Natural killer cell (primary cell): ENCODE measurements around the gene SELENOI. TPM values are rescaled to one million over a fixed set of nuclear protein-coding genes. Genes with fewer than 3 reads are reported as not detected.

Experiments
- ATAC-seq, 3 donors: fragments of 150-1000 bp in 2 of 3; fragments of 200-7000 bp in 1 of 3; cut with Tn5 transposase; 1 replicate in 1 of 3; 2 replicates in 2 of 3; pipeline ENCODE4 v1.10.0; 2021; ENCODE audit warnings: mild to moderate bottlenecking in 2 of 3, moderate library complexity in 2 of 3
- DNase-seq, 2 donors: peaks; one replicate each; pipeline versions ENCODE4 v3.0.0 to v3.0.0-alpha.2; 2013 to 2021; ENCODE audit warnings: mixed read lengths in 1 of 2
- H3K27ac ChIP-seq: one replicate; pipeline ENCODE4 v1.5.1; 2013; ENCODE audit warnings: mild to moderate bottlenecking, low read length
- H3K27me3 ChIP-seq: one replicate; pipeline ENCODE4 v1.6.1; 2013; ENCODE audit warnings: low read length; ENCODE audit not compliant: control insufficient read depth, insufficient read depth
- H3K36me3 ChIP-seq: one replicate; pipeline ENCODE4 v1.6.1; 2013; ENCODE audit warnings: low read length; ENCODE audit not compliant: control insufficient read depth, insufficient read depth
- H3K4me1 ChIP-seq: one replicate; pipeline ENCODE4 v1.6.1; 2013; ENCODE audit warnings: low read length; ENCODE audit not compliant: control insufficient read depth, insufficient read depth
- H3K4me3 ChIP-seq: one replicate; pipeline ENCODE4 v1.5.1; 2013; ENCODE audit warnings: low read length
- H3K9me3 ChIP-seq: one replicate; pipeline ENCODE4 v1.6.1; 2013; ENCODE audit warnings: low read length; ENCODE audit not compliant: control insufficient read depth, insufficient read depth
- H3K27ac Mint-ChIP-seq, 2 donors: one replicate each; pipeline ENCODE4 v1.8.0; 2022; ENCODE audit warnings: mild to moderate bottlenecking in 2 of 2, mixed read lengths in 2 of 2, moderate library complexity in 1 of 2
- H3K27me3 Mint-ChIP-seq, 2 donors: one replicate each; pipeline ENCODE4 v1.8.0; 2022; ENCODE audit warnings: low read depth in 2 of 2, mixed read lengths in 2 of 2
- H3K36me3 Mint-ChIP-seq: one replicate; pipeline ENCODE4 v1.8.0; 2022; ENCODE audit warnings: mixed read lengths
- H3K4me1 Mint-ChIP-seq, 2 donors: one replicate each; pipeline ENCODE4 v1.8.0; 2022; ENCODE audit warnings: mixed read lengths in 2 of 2
- H3K4me3 Mint-ChIP-seq: one replicate; pipeline ENCODE4 v1.8.0; 2022; ENCODE audit warnings: mild to moderate bottlenecking, moderate library complexity, mixed read lengths
- H3K9me3 Mint-ChIP-seq, 2 donors: one replicate each; pipeline ENCODE4 v1.8.0; 2022; ENCODE audit warnings: mixed read lengths in 2 of 2
- WGBS: methylation state at CpG from one replicate; pipeline ENCODE4 v1.1.7; 2013; ENCODE audit warnings: missing lambda C conversion rate; ENCODE audit not compliant: insufficient coverage; 5-methylcytosine and 5-hydroxymethylcytosine counted together
- intact Hi-C: fragments of 100-400 bp; cut with micrococcal nuclease; formaldehyde crosslinking; loops from one replicate; pipeline ENCODE4 v1.14.2; 2022
- total RNA-seq, 4 donors: library from RNA; stranded (reverse); fragments of 120-200 nt in 1 of 4; gene quantifications; one replicate each; pipeline versions ENCODE4 v1.2.3 to v1.2.4, GENCODE V29; 2013 to 2022
- TF ChIP-seq, protein P1 (sequence below): fragments of 200-600 bp; IDR thresholded peaks from one replicate; pipeline ENCODE4 v1.8.0; 2022; ENCODE audit warnings: antibody characterized with exemption

SELENOI gene
- total RNA-seq, 3 donors from 2014 or later (not counting 1 experiment from before 2014, with no cell fraction given): 28.1 to 47.6 (median 36.4) TPM

DNA sequence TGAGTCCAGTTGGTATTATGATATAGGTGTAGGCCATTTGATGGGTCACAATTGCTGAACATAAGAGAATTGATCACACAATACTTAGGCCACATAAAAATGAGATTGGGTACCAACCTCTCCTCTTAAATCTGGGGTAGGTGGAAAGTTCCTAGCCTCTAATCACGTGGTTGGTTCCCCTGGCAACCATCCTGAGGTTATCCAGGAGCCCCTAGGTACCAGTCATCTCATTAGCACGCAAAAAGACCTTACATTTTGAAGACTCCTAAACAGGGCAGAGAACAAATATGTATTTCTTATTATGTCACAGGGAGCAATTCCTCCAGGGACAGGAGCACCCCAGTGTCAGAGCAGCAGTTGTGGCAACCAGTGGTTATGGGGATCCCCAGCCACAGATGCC, 12.7 kb upstream of the SELENOI start:
- no peak overlapping the region for H3K27ac ChIP-seq
- Mint-ChIP-seq H3K27ac (no peak overlapping the region), H3K36me3 (no peaks in the 10 kb centered on the region), H3K4me3 (no peak overlapping the region), H3K4me1 (peaks cover 8 to 9% of the 10 kb centered on the region in 2 donors), H3K9me3 (no peaks in the 10 kb centered on the region), H3K27me3 (no peaks in the 10 kb centered on the region)
- no peak overlapping the region for H3K4me3 ChIP-seq
- DNase-seq (no peak), ATAC-seq (no peak)
- H3K9me3 ChIP-seq: no peaks in the 10 kb centered on the region
- WGBS: 94% methylated on average over 2 of the region's 2 CpGs
- intact Hi-C loops: loop anchor here (5.0 kb wide), 1 partner anchor 161 kb away; the partner anchor contains the start of gene GAREM2
- H3K4me1 ChIP-seq: no peaks in the 10 kb centered on the region
- H3K27me3 ChIP-seq: no peaks in the 10 kb centered on the region
- TF ChIP-seq, protein P1, sequence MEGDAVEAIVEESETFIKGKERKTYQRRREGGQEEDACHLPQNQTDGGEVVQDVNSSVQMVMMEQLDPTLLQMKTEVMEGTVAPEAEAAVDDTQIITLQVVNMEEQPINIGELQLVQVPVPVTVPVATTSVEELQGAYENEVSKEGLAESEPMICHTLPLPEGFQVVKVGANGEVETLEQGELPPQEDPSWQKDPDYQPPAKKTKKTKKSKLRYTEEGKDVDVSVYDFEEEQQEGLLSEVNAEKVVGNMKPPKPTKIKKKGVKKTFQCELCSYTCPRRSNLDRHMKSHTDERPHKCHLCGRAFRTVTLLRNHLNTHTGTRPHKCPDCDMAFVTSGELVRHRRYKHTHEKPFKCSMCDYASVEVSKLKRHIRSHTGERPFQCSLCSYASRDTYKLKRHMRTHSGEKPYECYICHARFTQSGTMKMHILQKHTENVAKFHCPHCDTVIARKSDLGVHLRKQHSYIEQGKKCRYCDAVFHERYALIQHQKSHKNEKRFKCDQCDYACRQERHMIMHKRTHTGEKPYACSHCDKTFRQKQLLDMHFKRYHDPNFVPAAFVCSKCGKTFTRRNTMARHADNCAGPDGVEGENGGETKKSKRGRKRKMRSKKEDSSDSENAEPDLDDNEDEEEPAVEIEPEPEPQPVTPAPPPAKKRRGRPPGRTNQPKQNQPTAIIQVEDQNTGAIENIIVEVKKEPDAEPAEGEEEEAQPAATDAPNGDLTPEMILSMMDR: no peak
- H3K36me3 ChIP-seq: no peaks in the 10 kb centered on the region

DNA sequence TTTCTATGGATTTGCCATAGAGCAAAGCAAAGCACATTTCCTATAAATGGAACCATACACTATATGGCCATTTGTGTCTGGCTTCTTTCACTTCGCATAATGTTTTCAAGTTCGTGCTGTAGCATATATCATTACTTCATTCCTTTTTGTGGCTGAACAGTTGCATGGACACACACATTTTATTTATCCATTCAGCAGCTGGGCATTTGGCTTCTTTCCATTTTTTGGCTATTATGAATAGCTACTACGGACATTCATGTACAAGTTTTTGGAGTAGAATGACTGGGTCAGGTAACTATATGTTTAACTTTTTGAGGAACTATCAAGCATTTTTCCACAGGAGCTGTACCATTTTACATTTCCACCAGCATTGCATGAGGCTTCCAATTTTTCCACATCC, 10.7 kb upstream of the SELENOI start:
- no peaks in the 10 kb centered on the region for H3K4me1 ChIP-seq
- H3K27me3 ChIP-seq: no peaks in the 10 kb centered on the region
- Mint-ChIP-seq H3K36me3 (no peaks in the 10 kb centered on the region), H3K9me3 (no peaks in the 10 kb centered on the region), H3K4me3 (no peak overlapping the region), H3K27ac (no peak overlapping the region), H3K27me3 (no peaks in the 10 kb centered on the region), H3K4me1 (peaks cover 2 to 3% of the 10 kb centered on the region in 2 donors)
- H3K4me3 ChIP-seq: no peak overlapping the region
- no peaks in the 10 kb centered on the region for H3K9me3 ChIP-seq
- ATAC-seq: no peak
- no peaks in the 10 kb centered on the region for H3K36me3 ChIP-seq
- 90% methylated on average over 3 of the region's 3 CpGs for WGBS
- no peak for DNase-seq
- intact Hi-C loops: no loop called here
- TF ChIP-seq, protein P1: no peak
- H3K27ac ChIP-seq: no peak overlapping the region

DNA sequence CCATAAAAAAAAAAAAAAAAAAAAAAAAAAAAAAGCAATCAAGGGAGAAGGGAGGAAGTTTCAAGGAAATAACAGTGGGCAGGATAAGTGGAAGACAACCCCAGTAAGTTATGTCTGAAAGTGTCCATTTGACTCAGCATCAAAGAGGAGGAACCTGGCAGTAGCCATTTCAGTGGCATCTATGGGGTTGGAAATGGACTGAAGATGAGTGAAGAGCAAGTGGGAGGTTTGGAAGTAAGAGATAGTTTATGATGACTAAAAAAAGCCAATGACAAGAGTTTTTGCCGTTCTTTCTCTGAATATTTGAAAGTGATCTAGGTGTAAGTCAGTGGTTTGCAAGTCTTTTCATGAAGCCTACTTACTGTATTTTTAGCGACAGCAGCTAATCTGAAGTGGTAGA, 9.2 kb upstream of the SELENOI start:
- H3K36me3 Mint-ChIP-seq: no peaks in the 10 kb centered on the region
- Histone ChIP-seq H3K27me3 (no peaks in the 10 kb centered on the region), H3K4me3 (no peak overlapping the region), H3K36me3 (no peaks in the 10 kb centered on the region), H3K9me3 (no peaks in the 10 kb centered on the region), H3K27ac (no peak overlapping the region), H3K4me1 (no peaks in the 10 kb centered on the region)
- TF ChIP-seq, protein P1: no peak
- H3K27me3 Mint-ChIP-seq: no peaks in the 10 kb centered on the region
- no peak overlapping the region for H3K4me3 Mint-ChIP-seq
- H3K9me3 Mint-ChIP-seq: no peaks in the 10 kb centered on the region
- H3K4me1 Mint-ChIP-seq: no peaks in the 10 kb centered on the region
- intact Hi-C loops: loop anchor here (1.0 kb wide), 1 partner anchor 38 kb away; no protein-coding TSS in a partner anchor
- no peak overlapping the region for H3K27ac Mint-ChIP-seq
- no peak for DNase-seq
- 86% methylated on average over 2 of the region's 2 CpGs for WGBS
- ATAC-seq: no peak

DNA sequence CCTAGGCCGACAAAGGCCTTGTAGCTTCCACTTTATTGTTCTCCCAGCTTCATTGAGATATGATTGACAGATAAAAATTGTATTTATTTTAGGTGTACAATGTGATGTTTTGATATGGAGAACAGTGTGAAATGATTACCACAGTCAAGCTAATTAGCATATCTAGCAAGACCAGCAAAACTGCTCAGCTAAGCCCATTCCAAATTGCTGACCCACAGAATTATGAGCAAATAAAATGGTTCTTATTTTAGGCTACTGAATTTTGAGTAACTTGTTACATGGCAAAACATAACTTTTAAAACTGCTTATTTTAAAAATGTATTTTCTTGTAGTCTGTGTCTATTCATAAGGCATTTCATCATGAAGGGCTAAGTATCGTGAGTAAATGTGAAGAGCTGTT, 8.6 kb upstream of the SELENOI start:
- H3K4me1 ChIP-seq: no peaks in the 10 kb centered on the region
- Mint-ChIP-seq H3K4me1 (no peaks in the 10 kb centered on the region), H3K27ac (no peak overlapping the region), H3K9me3 (no peaks in the 10 kb centered on the region), H3K27me3 (no peaks in the 10 kb centered on the region), H3K4me3 (no peak overlapping the region), H3K36me3 (no peaks in the 10 kb centered on the region)
- no peak overlapping the region for H3K4me3 ChIP-seq
- DNase-seq (no peak), ATAC-seq (no peak)
- no peak overlapping the region for H3K27ac ChIP-seq
- no peaks in the 10 kb centered on the region for H3K9me3 ChIP-seq
- H3K36me3 ChIP-seq: no peaks in the 10 kb centered on the region
- TF ChIP-seq, protein P1: no peak
- H3K27me3 ChIP-seq: no peaks in the 10 kb centered on the region
- 100% methylated on average over 2 of the region's 2 CpGs for WGBS
- intact Hi-C loops: no loop called here
